Mesendoderm (in vitro differentiated cells): Measurements from ENCODE around the gene AQP3.

Source experiments
- DNase-seq: peaks from one replicate; pipeline ENCODE4 v3.0.0; 2013
- H2AK5ac ChIP-seq: 2 replicates; pipeline ENCODE4 v1.6.1; 2013; ENCODE audit warnings: low read length, inconsistent platforms
- H2BK120ac ChIP-seq: 2 replicates; pipeline ENCODE4 v1.6.1; 2013; ENCODE audit warnings: low read depth, mild to moderate bottlenecking, low read length, moderate library complexity, mixed read lengths
- H2BK15ac ChIP-seq: replicated peaks from 2 replicates; pipeline ENCODE4 v1.6.1; 2013; ENCODE audit warnings: low read depth, mild to moderate bottlenecking, moderate library complexity
- H2BK5ac ChIP-seq: 2 replicates; pipeline ENCODE4 v1.6.1; 2013; ENCODE audit warnings: low read length, inconsistent platforms
- H3K18ac ChIP-seq: 2 replicates; pipeline ENCODE4 v1.6.1; 2013; ENCODE audit warnings: mild to moderate bottlenecking, low read length, mixed read lengths
- H3K23ac ChIP-seq: one replicate; pipeline ENCODE4 v1.6.1; 2013; ENCODE audit warnings: low read length
- H3K27ac ChIP-seq: 2 replicates; pipeline ENCODE4 v1.5.1; 2013; ENCODE audit warnings: low read depth, mild to moderate bottlenecking, inconsistent platforms, low read length, moderate library complexity
- H3K27me3 ChIP-seq: 2 replicates; pipeline ENCODE4 v1.6.1; 2013; ENCODE audit warnings: low read length, control low read depth, mild to moderate bottlenecking, inconsistent platforms; ENCODE audit not compliant: insufficient read depth, poor library complexity
- H3K36me3 ChIP-seq: 2 replicates; pipeline ENCODE4 v1.6.1; 2013; ENCODE audit warnings: low read length, inconsistent platforms; ENCODE audit not compliant: control insufficient read depth, insufficient read depth
- H3K4ac ChIP-seq: one replicate; pipeline ENCODE4 v1.6.1; 2013; ENCODE audit warnings: low read depth, mild to moderate bottlenecking, low read length, moderate library complexity
- H3K4me1 ChIP-seq: 2 replicates; pipeline ENCODE4 v1.6.1; 2013; ENCODE audit warnings: low read depth, low read length, inconsistent platforms; ENCODE audit not compliant: control insufficient read depth
- H3K4me2 ChIP-seq: 2 replicates; pipeline ENCODE4 v1.6.1; 2013; ENCODE audit warnings: low read length
- H3K4me3 ChIP-seq: 2 replicates; pipeline ENCODE4 v1.5.1; 2013; ENCODE audit warnings: mild to moderate bottlenecking, low read length
- H3K56ac ChIP-seq: one replicate; pipeline ENCODE4 v1.6.1; 2013; ENCODE audit warnings: low read length
- H3K79me1 ChIP-seq: 2 replicates; pipeline ENCODE4 v1.6.1; 2013; ENCODE audit warnings: low read length, inconsistent platforms
- H3K79me2 ChIP-seq: 2 replicates; pipeline ENCODE4 v1.6.1; 2013; ENCODE audit warnings: mild to moderate bottlenecking, low read length; ENCODE audit not compliant: control insufficient read depth, insufficient read depth
- H3K9ac ChIP-seq: 2 replicates; pipeline ENCODE4 v1.6.1; 2013; ENCODE audit warnings: low read length, inconsistent platforms
- H4K5ac ChIP-seq: one replicate; pipeline ENCODE4 v1.6.1; 2013; ENCODE audit warnings: low read length
- H4K8ac ChIP-seq: one replicate; pipeline ENCODE4 v1.6.1; 2013; ENCODE audit warnings: low read depth, mild to moderate bottlenecking, control low read depth, low read length, moderate library complexity
- WGBS: extraction: QIAGEN DNeasy Blood & Tissue Kit; methylation state at CpG from one replicate; pipeline ENCODE4 v1.1.7; 2013; ENCODE audit warnings: low lambda C conversion rate, missing lambda C conversion rate; ENCODE audit not compliant: insufficient coverage; ENCODE audit errors: extremely low coverage; 5-methylcytosine and 5-hydroxymethylcytosine counted together

The AQP3 gene

GRCh38 chr9:33471361-33471760, 24.0 kb upstream of the AQP3 start:
- H3K4me1 ChIP-seq, result peaks cover 2% of the 10 kb centered on the region
- H3K4ac ChIP-seq, result no peak overlapping the region
- H2AK5ac ChIP-seq, result no peak overlapping the region
- H3K79me2 ChIP-seq, result peaks cover 23% of the 10 kb centered on the region
- no peak overlapping the region for H3K9ac ChIP-seq
- no peak overlapping the region for H4K8ac ChIP-seq
- H2BK15ac ChIP-seq, result no peak overlapping the region
- DNase-seq, result no peak
- H3K36me3 ChIP-seq, result peaks cover 14% of the 10 kb centered on the region
- H3K79me1 ChIP-seq, result peaks cover 7% of the 10 kb centered on the region
- H2BK120ac ChIP-seq, result no peak overlapping the region
- no peak overlapping the region for H3K56ac ChIP-seq
- H3K27ac ChIP-seq, result no peak overlapping the region
- no peak overlapping the region for H3K4me3 ChIP-seq
- WGBS, result 100% methylated on average over 1 of the region's 2 CpGs
- H2BK5ac ChIP-seq, result no peak overlapping the region
- H3K27me3 ChIP-seq, result no peaks in the 10 kb centered on the region
- no peak overlapping the region for H3K23ac ChIP-seq
- no peak overlapping the region for H3K18ac ChIP-seq
- no peak overlapping the region for H4K5ac ChIP-seq
- H3K4me2 ChIP-seq, result no peak overlapping the region

GRCh38 chr9:33469891-33470290, 22.5 kb upstream of the AQP3 start:
- Histone ChIP-seq H4K8ac (no peak overlapping the region), H3K36me3 (peaks cover 22% of the 10 kb centered on the region)

GRCh38 chr9:33468797-33469621, 21.6 kb upstream of the AQP3 start:
- Histone ChIP-seq H3K4me2 (no peak overlapping the region), H3K4ac (no peak overlapping the region), H3K27me3 (no peaks in the 10 kb centered on the region), H4K5ac (no peak overlapping the region), H2BK120ac (no peak overlapping the region), H4K8ac (no peak overlapping the region), H3K36me3 (peaks cover 23% of the 10 kb centered on the region), H3K9ac (no peak overlapping the region), H2BK15ac (no peak overlapping the region), H3K27ac (no peak overlapping the region), H3K79me2 (peaks cover 23% of the 10 kb centered on the region), H2BK5ac (no peak overlapping the region), H3K4me3 (no peak overlapping the region), H3K18ac (no peak overlapping the region), H3K23ac (no peak overlapping the region), H3K79me1 (peaks cover 7% of the 10 kb centered on the region), H3K56ac (no peak overlapping the region), H2AK5ac (no peak overlapping the region), H3K4me1 (peaks cover 2% of the 10 kb centered on the region)
- no CpG with 5 or more reads among the region's 21 CpGs for WGBS
- DNase-seq, result no peak

More at GRCh38 chr9:33469891-33470290, 22.5 kb upstream of the AQP3 start:
- Histone ChIP-seq H2AK5ac (no peak overlapping the region), H3K79me2 (peaks cover 23% of the 10 kb centered on the region), H3K4ac (no peak overlapping the region), H3K27me3 (no peaks in the 10 kb centered on the region), H3K4me2 (no peak overlapping the region), H3K23ac (no peak overlapping the region), H2BK5ac (no peak overlapping the region), H3K4me1 (peaks cover 2% of the 10 kb centered on the region), H3K27ac (no peak overlapping the region), H3K18ac (no peak overlapping the region), H2BK15ac (no peak overlapping the region), H3K56ac (no peak overlapping the region), H2BK120ac (no peak overlapping the region), H4K5ac (no peak overlapping the region), H3K79me1 (peaks cover 7% of the 10 kb centered on the region), H3K4me3 (no peak overlapping the region), H3K9ac (no peak overlapping the region)
- DNase-seq, result no peak
- no CpG with 5 or more reads among the region's 6 CpGs for WGBS

GRCh38 chr9:33468215-33468730, 20.9 kb upstream of the AQP3 start:
- Histone ChIP-seq H3K4me1 (peaks cover 2% of the 10 kb centered on the region), H3K27me3 (no peaks in the 10 kb centered on the region), H3K27ac (no peak overlapping the region), H3K23ac (no peak overlapping the region), H3K56ac (no peak overlapping the region), H2BK5ac (no peak overlapping the region), H3K18ac (no peak overlapping the region), H4K5ac (no peak overlapping the region), H2BK120ac (no peak overlapping the region), H3K79me2 (peaks cover 19% of the 10 kb centered on the region), H2AK5ac (no peak overlapping the region), H4K8ac (no peak overlapping the region), H3K9ac (no peak overlapping the region), H3K4ac (no peak overlapping the region), H2BK15ac (no peak overlapping the region), H3K4me2 (no peak overlapping the region), H3K36me3 (peaks cover 29% of the 10 kb centered on the region), H3K4me3 (no peak overlapping the region), H3K79me1 (peaks cover 7% of the 10 kb centered on the region)
- no peak for DNase-seq
- WGBS, result no CpG with 5 or more reads among the region's 4 CpGs

GRCh38 chr9:33467526-33467925, 20.1 kb upstream of the AQP3 start:
- H4K5ac ChIP-seq, result no peak overlapping the region
- WGBS, result no CpG with 5 or more reads among the region's 7 CpGs
- H2BK15ac ChIP-seq, result no peak overlapping the region
- H3K4me2 ChIP-seq, result no peak overlapping the region
- H2BK120ac ChIP-seq, result no peak overlapping the region
- no peak overlapping the region for H3K4me3 ChIP-seq
- no peak overlapping the region for H4K8ac ChIP-seq
- no peak overlapping the region for H3K56ac ChIP-seq
- no peak overlapping the region for H3K23ac ChIP-seq
- no peak overlapping the region for H3K27ac ChIP-seq
- H3K27me3 ChIP-seq, result no peaks in the 10 kb centered on the region
- no peak overlapping the region for H3K18ac ChIP-seq
- no peak for DNase-seq
- no peak overlapping the region for H3K4ac ChIP-seq
- H3K79me2 ChIP-seq, result peaks cover 12% of the 10 kb centered on the region
- H3K9ac ChIP-seq, result no peak overlapping the region
- H2AK5ac ChIP-seq, result no peak overlapping the region
- H3K36me3 ChIP-seq, result peaks cover 35% of the 10 kb centered on the region
- H2BK5ac ChIP-seq, result no peak overlapping the region
- peaks cover 7% of the 10 kb centered on the region for H3K79me1 ChIP-seq
- H3K4me1 ChIP-seq, result peaks cover 2% of the 10 kb centered on the region
